GM12892 (cell line): ENCODE results near the gene TMEM273.

Experiments used
- POLR2A ChIP-seq: IDR thresholded peaks from 2 replicates; pipeline ENCODE4 v1.6.1; 2011; ENCODE audit warnings: low read depth, low read length, control low read depth
- POLR2AphosphoS5 ChIP-seq: IDR thresholded peaks from 2 replicates; pipeline ENCODE4 v1.6.1; 2011; ENCODE audit warnings: low read depth, low read length, control low read depth
- TAF1 ChIP-seq: IDR thresholded peaks from 2 replicates; pipeline ENCODE4 v1.6.1; 2011; ENCODE audit warnings: low read depth, mild to moderate bottlenecking, control low read depth, low read length, borderline replicate concordance

GRCh38 chr10:49119746-49120145 is 68.4 kb downstream of the TMEM273 start:
- no peak for TF ChIP-seq POLR2A
- no peak for TF ChIP-seq POLR2AphosphoS5
- TF ChIP-seq TAF1, result no peak
